Right renal cortex interstitium (tissue), 3 donors: ENCODE measurements around the gene MAP4K2. TPM values are rescaled to one million over a fixed set of nuclear protein-coding genes. Genes with fewer than 3 reads are reported as not detected.
"Not testable (repeated sequence)": the region's sequence is repeated elsewhere in the genome, so short reads cannot be mapped to it uniquely, and the experiment has no call there.

ENCODE experiments used
- DNase-seq, 3 donors: peaks; one replicate each; pipeline ENCODE4 v3.0.0-alpha.2; 2013; ENCODE audit warnings: low read depth in 3 of 3, low spot score in 2 of 3
- polyA plus RNA-seq, 3 donors: library from polyadenylated mRNA; unstranded; fragments of 120-200 nt; gene quantifications; one replicate each; pipeline ENCODE4 v1.2.1, GENCODE V29; 2013; ENCODE audit not compliant: insufficient read length in 3 of 3

MAP4K2 gene
- 10 to 100 TPM; 17.0 to 18.5 (median 18.5) TPM for polyA plus RNA-seq

DNA sequence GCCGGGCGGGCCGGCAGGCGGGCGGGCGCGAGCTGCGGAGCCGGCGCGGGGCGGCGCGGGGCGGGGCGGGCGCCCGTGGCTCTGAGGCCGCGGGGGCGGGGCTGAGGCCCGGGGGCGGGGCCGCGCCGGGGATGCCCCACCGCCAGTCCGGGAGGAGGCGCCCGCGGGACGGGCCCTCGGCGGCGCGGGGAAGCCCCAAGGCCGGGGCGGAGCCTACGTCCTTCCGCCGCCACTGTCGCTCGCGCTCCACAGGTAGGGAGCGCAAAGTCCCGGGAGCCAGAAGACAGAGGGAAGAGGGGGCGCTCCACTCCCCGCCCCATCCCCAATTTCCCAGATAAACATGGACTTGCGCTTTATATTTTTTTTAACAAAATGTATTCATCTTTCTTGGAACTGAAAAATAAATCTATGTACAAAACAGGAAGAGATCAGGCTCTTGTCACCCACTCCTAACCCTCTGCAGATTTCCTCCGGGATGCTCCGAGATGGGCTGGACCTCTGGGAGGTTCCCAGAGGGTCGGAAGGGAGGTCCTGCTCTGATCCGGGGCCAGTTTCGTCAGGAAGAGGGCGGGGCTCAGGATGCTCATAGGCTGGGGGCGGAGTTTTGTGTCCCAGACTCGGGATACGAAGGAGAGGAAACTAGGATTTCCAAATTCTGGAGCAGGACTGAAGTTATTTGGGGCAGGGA lies at the start of gene MAP4K2:
MAP4K2 (minus strand) TSS at position 57 of the 688 bp plus-strand sequence. CDS start 65 bp downstream, outside the sequence.
- peak; percentile 57 to 80 (median 64) for DNase-seq

DNA sequence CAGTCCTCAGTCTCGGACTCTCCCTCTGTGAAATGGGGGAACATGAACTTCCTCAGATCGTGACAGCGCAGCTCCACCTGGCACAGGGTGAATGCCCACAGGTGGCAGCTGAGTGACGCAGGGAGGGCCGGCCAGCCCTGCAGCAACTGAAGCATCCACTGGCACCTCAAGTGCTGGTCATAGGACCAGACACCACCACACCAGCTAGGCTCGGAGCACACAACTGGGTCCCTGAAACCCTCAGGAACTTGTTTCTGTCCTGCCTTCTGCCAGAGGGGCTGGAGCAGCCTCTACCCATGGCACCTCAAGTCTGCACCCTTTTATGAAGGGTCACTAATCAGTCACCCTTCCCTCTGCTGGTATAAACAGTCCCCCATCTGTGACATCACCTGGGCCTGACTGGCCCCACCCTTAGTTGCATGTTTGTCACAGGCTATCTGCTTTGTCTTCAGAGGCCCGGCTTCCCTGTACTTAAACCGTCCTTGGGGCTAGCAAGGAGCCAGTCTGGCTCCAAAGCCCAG lies 48.9 kb upstream of the MAP4K2 start:
- no peak for DNase-seq

DNA sequence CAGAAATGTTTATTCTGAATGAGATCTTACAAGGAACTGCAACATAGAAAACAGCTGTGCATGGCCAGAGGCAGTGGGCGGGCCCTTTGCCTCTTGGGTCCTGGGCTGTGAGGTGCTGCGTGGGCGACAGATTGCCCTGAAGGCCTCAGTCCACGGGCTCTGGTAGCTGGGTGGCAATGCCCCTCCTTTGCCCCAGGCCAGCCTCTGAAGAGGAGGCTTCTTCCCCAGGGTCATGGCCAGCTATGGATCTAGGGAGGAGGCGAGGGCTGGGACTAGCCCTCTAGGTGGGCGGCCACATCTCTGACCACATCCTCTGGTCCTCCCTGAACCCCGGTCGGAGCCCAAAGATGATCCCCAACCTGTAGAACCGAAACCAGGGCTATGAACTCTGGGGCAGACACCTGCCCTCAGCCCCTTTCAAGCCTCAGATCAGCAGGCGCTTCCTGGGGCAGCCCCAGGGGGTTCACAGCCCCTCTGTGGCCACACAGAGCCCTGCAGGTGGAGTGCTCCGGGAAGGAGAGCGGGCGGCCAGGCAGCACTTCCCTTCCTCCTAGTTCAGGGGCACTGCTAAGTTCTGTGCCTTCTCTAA lies 48.1 kb upstream of the MAP4K2 start:
- no peak for DNase-seq

DNA sequence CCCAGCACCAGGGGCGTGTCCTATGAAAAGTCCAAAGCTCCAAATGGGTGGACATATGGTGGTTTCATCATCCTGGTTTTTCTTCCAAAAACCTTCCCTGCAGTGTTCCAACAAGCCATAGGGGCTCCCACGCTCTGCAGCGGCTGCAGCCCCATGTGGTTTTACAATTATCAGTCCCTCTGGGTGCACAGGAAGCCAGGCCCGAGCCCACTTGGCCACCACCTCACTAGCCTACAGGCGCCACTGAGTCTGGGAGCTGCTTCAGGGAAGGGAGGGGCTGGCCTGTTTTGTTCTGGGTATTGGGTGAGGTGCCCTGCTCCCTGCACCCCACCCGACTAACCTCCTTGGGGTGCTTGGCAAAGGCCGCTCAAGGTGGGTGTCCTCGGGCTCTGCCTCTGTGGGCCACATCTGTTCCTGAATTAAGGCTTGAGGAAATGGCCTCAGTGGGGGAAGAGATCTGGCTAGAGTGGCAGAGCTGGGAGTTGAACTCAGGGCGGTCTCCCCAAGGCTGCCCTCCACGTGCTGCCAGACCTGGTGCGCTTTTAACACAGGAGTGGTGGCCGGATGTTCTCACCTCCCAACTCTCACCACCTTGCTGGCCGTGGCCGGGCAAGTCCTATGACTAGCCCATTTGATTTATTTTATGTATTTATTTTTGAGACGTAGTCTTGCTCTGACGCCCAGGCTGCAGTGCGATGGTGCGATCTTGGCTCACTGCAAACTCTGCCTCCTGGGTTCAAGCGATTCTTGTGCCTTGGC lies 46.8 kb upstream of the MAP4K2 start:
- no peak for DNase-seq

DNA sequence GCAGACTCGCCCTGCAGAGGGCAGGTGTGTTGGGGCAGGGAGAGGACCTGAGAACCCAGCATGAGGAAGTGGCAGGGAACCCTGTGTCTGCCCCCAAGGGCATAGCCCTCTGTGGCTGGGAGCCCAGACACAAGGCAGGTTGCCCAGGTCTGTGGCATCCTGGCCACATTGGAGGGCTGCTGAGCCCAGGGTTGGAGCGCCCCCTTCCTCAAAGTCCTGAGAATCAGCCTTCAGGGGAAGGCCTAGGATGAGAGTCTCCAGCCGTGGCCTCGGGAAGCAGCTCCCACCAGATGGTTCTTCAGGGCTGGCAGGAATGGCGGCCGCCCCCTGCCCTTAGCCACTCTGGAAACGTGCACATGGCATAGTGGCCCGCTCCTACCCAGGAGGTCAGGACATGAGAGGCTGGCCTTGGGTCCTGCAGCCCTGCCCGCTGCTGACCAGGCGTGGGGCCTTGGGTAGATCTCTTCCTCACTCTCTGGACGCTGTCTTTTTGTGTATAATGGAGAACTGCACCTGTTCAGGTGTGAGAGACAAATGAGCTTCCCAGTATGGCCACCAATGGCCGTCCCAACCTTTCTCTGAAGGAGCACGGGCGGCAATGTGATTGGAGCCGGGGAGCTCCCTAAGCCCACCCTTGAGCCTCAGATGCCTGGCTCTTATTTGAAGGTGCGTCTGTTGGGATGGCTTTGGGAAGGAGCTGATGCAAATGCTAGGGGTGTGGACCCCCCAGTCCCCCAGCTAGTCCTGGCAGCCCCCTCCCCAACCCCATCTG lies 46.0 kb upstream of the MAP4K2 start:
- no peak for DNase-seq

DNA sequence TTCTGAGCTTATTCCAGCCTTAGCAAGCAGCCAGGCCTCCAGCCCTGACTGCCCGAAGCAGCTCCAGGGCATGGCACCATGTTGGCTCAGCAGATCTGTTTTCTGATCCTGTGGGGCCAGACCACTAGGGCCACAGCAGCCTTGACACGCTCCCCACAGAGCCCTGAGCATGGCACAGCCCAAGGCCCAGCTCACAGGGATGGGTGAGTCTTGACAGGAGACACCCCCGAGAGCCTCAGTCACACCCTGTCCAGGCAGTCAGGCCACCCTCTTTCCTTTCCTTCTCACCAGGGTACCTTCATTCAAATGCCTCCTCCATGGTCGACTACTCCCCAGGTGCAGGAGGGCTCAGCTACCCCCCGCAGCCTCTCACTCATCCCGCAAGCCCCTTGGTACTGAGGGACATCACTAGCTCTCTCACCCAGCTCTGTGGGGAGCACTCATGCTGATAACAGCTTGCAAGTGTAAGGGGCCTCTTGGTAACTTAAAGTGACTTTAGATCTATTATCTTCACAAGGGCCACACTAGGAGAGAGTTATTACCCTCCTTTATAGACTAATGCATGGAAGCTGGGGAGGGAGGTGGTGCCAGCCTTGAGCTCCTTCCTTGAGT lies 45.3 kb upstream of the MAP4K2 start:
- no peak for DNase-seq

DNA sequence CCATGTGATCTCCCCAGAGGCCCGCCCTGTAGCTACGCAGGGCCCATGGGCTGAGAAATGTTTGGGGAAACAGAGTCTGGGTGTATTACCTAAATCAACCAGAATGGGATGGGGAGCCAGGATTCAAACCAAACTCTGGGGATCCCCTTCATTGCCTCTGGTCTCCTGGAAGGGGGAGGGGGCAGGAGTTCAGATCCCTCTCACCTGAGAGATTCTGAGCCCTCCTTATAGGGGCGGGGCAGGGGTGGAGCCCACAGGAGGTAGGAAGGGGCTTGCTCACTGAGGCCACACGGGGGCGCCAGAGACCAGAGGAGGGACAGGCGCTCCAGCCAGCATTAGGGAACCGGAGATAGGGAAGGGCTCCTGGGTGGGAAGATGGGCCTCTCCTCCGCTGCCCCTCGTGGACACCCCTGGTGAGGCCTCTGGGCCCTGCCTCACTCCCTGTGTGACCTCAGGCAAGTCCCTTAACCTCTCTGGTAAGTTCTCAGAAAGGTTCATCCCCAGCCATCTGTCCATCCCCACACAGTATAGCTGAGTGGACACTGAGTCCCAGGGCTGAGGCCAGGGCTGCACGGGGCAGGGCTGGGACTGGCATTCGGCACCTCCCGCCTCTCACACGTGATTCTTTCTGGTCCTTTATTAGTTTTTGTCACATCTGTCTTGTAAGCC lies 44.1 kb upstream of the MAP4K2 start:
- peak in 2 of 3 donors; percentile 57 to 81 for DNase-seq

DNA sequence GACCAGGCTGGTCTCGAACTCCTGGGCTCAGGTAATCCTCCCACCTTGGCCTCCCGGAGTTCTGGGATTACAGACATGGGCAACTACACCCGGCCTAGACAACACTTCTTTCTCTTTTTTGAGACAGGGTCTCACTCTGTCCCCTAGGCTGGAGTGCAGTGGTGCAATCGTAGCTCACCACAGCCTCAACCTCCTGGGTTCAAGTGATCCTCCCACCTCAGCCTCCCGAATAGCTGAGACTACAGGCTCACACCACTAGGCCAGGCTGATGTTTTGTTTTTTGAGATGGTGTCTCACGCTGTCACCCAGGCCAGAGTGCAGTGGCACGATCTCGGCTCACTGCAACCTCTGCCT lies 42.7 kb upstream of the MAP4K2 start:
- DNase-seq, result not testable (repeated sequence)

DNA sequence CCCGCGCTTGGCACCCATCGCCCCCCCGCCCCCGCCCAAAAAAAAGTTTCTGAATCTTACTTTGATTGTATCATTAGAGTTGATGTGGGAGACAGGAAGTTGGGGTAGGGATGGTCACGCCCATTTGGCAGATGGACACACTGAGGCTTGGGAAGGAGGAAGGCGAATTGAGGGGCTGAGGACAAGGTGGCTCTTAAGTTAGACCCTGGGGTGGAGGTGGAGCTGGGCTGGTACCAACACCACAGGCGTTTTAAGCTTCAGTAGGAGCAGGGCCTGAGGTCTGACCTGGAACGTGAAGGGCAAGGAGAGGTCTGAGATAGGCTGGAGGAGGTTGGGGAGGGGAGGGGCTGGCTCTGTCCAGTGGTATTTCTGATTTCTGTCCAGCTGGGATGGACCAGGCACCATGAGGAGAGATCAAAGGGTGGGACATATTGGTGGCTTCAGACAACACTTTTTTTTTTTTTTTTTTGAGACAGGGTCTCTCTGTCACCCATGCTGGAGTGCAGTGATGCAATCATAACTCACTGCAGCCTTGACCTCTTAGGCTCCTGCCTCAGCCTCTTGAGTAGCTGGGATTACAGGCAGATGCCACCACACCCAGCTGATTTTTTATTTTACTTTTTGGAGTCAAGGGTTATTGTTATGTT lies 42.2 kb upstream of the MAP4K2 start:
- no peak for DNase-seq

DNA sequence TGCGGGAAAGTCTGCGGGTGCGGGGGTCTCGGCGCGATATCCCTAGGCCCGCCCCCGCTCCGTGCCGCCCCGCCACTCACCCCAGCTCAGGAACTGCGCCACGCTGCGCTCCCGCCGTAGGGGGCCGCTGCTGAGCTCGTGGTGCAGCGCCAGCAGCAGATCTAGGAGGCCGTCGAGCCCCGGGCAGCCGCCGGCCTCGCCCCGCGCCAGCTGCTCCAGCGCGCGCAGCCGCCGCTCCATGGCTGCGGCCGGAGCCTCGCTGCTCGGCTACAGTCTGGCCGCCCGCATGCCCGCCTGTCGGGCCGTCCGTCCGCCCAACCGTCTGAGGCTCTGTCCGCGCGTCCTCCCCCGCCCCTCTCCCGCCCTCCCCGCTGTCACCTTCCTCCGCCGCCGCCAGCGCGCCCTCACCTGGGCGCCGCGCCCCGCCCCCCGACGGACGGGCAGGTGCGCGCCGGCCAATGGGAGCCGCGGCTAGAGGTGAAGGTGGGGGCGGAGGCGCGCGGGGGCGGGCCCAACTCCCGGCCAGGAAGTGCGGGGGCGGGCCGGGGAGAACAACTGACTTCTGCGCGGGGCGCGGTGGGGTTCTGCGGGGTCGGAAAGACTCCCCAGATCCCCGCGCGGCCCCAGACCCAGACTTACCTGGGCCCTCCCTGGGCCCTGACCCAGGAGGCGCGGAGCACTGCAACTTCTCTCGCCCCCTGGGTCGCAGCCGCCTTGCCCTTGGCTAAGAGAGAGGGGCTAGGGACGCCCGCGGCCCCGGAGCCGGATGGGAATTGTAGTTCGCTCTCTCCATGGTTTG lies 41.5 kb upstream of the MAP4K2 start, which contains the start of gene CDC42BPG:
CDC42BPG (minus strand) TSS at position 324 of the 799 bp plus-strand sequence; CDS start at position 240, 84 bp downstream.
- peak in 1 of 3 donors; percentile 47 for DNase-seq

DNA sequence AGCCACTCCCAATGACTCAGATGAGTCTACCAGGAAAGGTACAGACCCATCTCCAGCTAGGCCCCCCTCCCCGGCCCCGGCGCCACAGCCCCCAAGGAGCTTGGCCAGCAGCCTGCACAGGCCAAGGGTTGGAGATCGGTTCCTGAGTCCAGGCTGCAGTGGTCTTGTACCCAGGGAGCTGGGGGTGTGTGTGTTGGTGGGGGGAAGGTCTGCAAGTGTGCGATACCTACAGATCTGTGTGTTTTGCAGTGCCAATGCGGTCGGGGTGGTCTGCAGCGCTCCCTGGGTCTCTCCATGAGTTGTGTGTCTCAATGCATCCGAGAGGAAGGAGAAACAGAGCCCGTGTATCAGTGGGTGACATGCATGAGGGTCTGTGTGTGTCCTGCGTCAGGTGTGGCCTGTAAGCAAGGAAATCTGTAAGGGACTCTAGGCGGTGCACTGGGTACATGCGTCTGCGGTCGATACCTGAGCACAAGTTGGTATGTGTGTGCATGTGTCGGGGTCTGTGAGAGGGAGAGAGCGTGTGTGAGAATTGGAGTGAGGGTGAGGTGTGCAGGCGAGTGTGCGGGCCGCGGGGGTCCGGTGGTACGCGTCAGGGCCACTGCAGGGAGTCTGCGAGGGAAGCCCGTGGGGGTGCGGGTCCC lies 40.8 kb upstream of the MAP4K2 start:
- DNase-seq, result no peak

DNA sequence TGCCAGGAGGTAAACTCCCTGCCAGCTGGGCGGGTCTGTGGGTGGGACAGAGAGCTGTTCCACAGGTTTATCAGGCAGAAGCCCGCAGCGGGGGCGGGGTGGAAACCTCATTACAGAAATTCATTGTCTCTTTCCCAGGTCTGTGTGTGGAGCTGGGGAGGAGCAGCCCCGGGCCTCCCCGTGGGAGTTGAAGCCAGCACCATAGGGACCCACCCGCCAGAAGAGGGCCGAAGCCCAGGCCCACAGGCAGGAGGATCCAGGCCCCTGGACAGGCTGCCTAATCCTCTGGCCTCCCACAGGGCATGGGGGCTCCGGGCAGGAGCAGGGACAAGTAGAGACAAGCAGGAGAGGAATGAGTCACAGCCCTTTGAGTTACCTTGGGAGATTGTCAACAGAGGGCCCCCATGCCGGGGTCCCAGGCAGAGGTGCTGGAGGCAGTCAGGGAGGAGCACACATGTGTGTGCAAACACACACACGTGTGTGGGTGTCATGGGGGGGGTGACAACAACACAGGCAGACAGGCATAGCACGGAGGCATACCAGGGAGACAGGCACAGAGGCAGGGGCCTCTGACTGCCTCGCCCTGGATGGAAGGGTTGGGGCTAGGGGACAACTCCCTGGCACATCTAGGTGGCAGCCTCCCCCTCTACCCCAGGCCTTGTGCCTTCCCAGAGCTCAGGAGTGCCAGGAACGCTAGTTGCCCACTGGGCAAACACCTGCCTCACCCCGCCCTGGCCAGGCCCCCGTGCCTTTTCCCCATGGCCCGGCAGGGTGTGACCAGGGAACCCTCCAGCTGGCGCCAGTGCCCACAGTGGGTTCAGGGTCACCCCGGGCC lies 40.1 kb upstream of the MAP4K2 start:
- DNase-seq, result no peak

DNA sequence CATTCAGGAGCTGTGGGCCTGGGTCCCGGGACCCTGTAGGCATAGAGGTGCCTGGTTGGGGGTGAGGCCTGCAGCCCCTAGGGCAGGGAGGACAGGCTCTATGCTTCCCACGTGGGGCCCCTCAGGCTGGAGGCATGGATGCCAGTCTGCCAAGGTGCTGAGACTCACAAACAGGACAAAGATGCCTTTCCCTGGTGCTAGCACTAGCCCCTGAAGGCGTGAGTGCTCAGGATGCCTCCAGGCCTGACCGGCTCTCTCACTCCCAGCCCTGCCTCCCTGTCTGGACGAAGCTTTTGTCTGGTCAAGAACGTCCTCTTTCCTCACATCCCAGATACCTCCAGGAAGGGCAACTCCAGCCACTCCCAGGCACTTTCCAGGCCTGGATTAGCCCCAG lies 39.3 kb upstream of the MAP4K2 start:
- DNase-seq, result no peak

DNA sequence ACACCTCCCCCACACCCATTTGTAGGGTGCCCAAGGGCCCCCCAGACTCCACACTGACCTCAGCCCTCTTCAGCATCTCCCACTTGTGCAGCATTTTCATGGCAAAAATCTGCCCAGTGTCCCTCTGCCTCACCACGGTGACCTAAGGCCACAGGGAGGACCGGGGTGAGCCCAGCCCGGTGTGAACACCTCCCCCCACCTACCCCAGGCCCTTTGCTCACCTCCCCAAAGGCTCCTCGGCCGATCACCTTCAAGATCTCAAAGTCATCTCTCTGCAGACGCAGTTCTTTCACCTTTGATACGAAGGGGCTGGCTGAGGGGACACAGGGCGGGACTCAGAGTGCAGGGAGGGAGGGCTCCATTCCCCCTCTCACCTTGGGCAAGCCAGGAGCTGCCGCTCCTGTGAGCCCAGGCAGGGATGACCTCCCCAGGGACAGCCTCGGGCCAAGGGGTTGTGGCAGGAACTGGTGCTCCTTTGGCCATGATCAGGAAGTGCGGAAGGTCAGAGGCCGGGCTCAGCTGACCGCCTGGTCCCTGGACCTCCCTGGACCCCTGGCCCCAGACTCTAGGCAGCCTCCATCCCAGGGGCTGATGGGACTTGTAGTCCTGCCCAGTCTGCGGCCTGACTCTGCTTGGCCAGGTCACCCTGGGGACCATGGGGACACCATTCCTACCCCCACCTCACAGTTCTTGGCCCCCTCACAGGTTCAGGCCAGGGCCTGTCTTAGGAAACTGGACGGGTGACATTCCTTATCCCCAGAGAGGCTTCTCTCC lies 38.8 kb upstream of the MAP4K2 start:
- DNase-seq, result no peak

DNA sequence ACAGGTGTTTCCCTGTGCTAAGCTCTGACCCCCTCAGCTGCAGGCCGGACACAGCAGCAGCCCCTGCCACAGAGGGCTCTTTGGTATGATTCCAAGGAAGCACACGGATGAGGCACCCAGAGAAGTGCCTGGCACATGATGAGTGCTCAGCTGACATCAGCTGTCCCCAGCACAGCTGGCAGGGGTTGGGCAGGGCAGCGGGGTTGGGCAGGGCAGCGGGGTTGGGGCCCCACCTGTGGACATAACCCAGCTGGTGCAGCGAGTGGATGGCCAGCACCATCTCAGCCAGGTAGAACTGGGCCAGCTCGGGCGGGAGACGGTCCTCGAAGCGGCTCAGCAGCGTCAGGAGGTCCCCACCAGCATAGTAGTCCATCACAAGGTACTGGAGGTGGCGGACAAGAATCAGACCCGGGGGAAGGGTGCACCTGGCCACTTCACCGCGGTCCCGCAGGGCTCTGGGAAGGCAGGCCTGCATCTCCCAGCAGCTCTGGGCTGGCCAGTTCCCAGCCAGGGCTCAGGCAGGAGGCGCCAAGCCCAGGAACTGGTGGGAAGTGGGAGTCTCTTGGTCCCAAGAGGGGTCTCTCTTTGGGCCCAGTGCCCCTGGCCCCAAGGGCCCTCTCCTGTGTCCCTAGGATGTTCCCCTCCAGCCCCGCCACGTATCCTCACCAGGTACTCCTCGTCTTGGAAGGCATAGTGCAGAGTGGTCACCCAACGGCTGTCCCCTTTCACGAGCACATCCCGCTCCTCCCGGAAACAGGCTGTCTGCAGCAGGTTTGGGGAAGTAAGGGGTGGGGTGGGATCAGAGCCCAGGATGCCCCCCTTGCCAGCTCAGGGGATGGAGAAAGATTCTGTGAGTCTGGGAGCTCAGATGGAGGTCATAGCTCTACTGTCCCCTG lies 37.1 kb upstream of the MAP4K2 start:
- DNase-seq, result no peak
